Fibroblast of villous mesenchyme (primary cell): ENCODE results near the gene CCDC91. TPM values are rescaled to one million over a fixed set of nuclear protein-coding genes. Genes with fewer than 3 reads are reported as not detected.

Experiments used
- DNase-seq: peaks from one replicate; pipeline ENCODE4 v3.0.0-alpha.2; 2010; ENCODE audit warnings: low read depth
- H3K4me3 ChIP-seq: 2 replicates; pipeline ENCODE4 v1.5.1; 2011; ENCODE audit warnings: low read depth, mild to moderate bottlenecking, low read length
- total RNA-seq: library from RNA; depleted of rRNA; stranded (reverse); fragments of >200 nt; gene quantifications from 2 replicates; pipeline ENCODE4 v1.2.3, GENCODE V29; 2012
- TF ChIP-seq, protein P1 (sequence below): IDR thresholded peaks from 2 replicates; pipeline ENCODE4 v1.5.1; 2012; ENCODE audit warnings: low read depth, mild to moderate bottlenecking, low read length; ENCODE audit not compliant: insufficient read depth

CCDC91 gene
- total RNA-seq, 1 donor, result 30.7 TPM

DNA sequence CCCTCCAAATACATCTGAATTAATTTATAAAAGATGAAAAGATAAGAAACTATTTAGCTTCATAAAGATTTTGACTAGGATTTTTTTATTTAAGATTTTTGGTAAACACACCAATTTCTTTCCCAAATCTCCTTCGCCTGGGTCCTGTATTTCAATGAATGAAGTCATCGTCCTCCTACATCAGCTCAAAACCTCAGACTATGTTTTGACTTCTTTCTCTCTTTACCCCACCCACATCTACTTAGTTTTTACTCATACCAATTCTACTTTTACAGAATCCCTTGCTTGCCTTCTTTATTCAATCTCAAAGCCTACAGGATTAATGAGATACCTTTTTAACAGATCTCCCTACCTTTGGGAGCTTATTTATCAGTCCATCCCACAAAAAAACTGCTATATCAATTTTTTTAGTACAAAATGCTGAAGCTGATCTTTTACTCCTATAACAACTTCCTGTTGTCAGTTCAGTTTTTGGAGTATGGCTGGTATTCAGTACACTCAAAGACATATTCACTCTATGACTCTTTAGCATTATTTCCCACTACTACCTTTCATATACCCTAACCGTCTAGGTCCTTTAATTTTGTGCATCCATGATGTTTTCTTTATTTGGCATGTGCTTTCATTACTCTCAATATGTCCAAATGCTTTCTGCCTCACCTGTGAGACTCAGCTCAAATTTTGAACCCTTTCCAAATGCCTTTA is 18.7 kb upstream of the CCDC91 start:
- no peak overlapping the region for H3K4me3 ChIP-seq
- DNase-seq, result no peak
- TF ChIP-seq, protein P1, sequence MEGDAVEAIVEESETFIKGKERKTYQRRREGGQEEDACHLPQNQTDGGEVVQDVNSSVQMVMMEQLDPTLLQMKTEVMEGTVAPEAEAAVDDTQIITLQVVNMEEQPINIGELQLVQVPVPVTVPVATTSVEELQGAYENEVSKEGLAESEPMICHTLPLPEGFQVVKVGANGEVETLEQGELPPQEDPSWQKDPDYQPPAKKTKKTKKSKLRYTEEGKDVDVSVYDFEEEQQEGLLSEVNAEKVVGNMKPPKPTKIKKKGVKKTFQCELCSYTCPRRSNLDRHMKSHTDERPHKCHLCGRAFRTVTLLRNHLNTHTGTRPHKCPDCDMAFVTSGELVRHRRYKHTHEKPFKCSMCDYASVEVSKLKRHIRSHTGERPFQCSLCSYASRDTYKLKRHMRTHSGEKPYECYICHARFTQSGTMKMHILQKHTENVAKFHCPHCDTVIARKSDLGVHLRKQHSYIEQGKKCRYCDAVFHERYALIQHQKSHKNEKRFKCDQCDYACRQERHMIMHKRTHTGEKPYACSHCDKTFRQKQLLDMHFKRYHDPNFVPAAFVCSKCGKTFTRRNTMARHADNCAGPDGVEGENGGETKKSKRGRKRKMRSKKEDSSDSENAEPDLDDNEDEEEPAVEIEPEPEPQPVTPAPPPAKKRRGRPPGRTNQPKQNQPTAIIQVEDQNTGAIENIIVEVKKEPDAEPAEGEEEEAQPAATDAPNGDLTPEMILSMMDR, result no peak

DNA sequence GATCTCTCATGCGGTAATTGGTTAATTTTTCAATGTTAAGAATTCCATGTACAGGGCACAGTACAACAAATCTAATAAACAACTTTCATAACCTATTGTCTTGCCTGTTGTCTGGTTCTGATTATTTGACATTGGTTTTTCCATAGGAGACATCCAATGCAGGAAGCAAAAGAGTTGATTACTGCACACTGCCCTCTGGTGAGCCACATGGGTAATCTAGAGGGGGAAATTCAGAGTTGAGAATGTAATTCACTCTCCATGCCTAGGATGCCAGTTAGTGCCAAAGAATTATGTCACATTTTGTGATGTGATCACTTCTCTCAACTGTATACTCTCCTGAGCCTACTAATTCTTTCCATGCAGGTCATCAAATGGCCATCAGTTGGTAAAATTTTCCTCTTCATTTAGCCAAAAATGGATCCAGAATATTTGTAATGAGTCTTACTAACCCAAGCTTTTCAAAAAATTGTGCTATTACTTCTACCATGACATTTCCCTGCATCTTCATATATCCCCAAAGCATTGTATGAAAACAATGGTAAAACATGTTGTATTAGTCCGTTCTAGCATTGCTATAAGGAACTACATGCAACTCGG is 17.7 kb upstream of the CCDC91 start:
- TF ChIP-seq, protein P1, result peak; percentile 78
- no peak overlapping the region for H3K4me3 ChIP-seq
- peak; percentile 53 for DNase-seq

DNA sequence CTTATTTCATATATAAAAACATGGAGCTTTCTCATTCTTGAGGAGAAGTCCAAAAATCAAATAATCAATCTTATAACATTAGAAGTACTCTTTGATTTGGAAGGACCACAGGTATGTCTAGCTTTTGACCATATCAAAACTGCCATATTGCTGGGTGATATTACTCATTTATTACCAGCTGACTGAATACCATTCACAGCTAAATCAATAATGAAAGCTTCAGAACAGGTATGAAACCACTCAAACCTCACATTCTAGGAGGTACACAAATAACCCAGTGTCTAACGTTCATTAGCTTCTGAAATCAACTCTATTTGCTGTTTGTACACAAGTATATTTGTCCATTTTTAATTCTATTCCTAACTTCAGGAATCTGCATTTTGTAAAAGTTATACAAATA is 16.8 kb upstream of the CCDC91 start:
- TF ChIP-seq, protein P1, result no peak
- DNase-seq, result no peak

DNA sequence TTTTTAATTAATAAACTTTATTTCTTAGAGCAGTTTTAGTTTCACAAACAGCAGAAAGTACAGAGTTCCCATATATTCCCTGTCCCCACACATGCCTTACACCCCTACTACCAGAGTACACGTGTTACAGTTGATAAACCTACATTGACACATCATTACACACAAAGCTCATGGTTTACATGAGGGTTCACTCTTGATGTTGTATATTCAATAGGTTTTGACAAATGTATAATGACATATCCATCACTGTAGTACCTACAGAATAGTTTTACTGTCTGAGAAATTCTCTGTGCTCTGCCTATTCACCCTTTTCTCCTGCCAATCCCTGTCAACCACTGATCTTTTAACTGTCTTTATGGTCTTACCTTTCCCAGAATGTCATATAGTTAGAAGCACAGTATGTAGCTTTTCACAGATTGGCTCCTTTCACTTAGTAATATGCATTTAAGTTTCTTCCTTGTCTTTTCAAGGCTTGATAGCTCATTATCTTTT is 15.1 kb upstream of the CCDC91 start:
- H3K4me3 ChIP-seq, result no peak overlapping the region
- no peak for DNase-seq
- TF ChIP-seq, protein P1, result no peak

More for the DNA sequence above, 16.8 kb upstream of the CCDC91 start:
- no peak overlapping the region for H3K4me3 ChIP-seq

DNA sequence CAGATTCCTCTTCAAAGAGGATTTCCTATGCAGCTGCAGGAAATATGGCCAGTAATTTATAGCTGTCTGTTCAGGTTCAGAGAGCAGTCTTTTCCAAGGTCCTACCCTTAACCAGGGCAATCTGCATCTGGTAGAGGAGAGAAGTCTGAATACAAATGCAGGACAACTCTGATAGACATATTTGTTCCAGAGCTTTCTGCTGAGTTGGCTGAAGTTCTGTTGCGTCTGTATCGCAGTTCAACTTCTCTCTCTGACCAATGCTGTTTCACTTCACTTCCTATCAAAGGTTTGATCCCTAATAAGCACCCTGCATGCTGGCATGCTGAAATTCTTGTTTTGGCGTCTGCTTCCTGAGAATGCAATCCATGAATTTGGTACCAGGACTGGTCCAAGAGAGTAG is 14.0 kb upstream of the CCDC91 start:
- TF ChIP-seq, protein P1, result no peak
- no peak for DNase-seq
- H3K4me3 ChIP-seq, result no peak overlapping the region

DNA sequence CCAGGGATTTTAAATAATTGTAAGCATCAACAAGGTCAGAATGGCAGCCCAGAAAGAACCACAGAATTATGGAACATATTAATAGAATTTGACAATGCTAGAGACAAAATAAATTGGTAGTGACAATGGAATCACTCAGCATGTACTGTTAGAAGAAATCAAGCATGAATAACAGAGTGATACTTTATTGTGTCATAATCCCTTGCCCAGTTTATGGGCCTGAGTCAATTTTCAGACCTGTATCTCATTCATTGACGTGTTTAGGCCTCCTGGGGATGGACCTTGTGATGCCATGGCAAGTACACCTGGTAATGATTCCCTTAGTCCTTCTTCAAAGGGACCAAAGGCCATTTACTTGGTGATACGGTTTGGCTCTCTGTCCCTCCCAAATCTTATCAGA is 12.8 kb upstream of the CCDC91 start:
- TF ChIP-seq, protein P1, result no peak
- no peak overlapping the region for H3K4me3 ChIP-seq
- DNase-seq, result no peak
